NCI-H2081 (cell line): ENCODE measurements around the gene IL15RA.

Experiments used
- DNase-seq, 2 experiments: peaks; one replicate each; lab custom pipeline; 2025; lab: John Stamatoyannopoulos, UW

IL15RA gene, protein sequence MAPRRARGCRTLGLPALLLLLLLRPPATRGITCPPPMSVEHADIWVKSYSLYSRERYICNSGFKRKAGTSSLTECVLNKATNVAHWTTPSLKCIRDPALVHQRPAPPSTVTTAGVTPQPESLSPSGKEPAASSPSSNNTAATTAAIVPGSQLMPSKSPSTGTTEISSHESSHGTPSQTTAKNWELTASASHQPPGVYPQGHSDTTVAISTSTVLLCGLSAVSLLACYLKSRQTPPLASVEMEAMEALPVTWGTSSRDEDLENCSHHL

GRCh38 chr10:5977471-5978229 lies at the start of gene IL15RA:
IL15RA (minus strand) TSS chr10:5977543; CDS start chr10:5977492, 51 bp downstream.
- DNase-seq = peak; percentile 25 to 47

DNA sequence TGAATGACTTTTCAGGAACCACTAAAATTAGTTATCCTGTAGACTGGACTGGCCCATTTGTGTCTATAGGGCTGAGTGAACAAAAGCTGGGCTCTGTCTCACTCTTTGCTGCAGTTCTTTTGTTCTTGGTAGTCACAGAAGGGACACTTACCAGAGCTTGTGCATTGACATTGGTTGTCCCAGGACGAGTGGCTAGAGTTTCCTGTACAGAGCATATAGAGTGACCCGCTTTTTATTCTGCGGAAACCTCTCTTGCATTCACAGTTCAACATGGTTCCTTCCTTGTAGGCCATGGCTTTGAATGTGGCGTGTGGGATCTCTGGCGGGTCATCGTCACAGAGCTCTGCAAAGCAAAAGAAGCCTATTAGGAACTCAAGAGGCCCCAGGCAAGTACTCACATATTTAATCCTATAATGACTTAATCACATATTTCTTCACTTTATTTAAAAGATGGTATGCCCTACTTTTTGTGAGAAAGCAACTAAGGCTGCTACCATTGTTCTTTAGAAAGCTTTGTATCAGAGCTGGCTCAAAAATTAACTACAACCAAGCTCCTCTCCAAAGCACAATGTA lies 48.4 kb upstream of the IL15RA start:
- DNase-seq = no peak

DNA sequence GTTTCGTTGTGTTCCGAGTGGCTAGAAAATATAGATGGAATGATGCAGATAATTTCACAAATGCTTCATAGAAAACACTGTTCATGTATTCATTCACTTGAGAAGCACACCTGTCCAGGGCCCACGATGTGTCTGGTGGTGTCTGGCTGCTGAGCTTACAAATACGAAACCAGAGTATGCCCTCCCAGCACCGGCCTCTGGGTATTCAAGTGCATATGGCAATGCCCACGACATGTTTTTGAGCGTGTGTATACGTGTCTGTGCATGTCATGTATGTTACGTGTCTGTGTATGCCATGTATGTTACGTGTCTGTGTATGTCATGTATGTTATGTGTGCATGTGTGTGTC lies 47.0 kb upstream of the IL15RA start:
- DNase-seq = no peak

- no peak for DNase-seq
These were observed 46.5 kb upstream of the IL15RA start for GRCh38 chr10:6023661-6024333.

DNA sequence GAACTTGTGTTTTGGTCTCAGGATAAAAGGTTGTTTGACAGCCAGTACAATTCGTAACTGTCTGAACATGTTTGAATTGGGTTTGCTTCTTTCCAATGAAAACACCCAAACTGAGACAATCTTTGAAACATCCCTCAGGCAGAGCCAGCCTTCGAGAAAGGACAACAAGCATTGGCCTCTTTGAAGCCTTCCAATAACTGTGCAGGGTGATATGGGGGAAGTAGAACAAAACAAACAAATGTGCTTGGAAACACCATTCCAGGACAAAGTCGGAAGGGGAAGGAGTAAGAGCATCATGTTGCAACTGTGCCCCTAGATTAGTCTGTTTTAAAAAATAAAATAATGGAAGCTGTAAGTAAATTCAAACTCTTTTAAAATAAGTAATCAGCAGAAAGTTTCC lies 45.3 kb upstream of the IL15RA start:
- DNase-seq = no peak

DNA sequence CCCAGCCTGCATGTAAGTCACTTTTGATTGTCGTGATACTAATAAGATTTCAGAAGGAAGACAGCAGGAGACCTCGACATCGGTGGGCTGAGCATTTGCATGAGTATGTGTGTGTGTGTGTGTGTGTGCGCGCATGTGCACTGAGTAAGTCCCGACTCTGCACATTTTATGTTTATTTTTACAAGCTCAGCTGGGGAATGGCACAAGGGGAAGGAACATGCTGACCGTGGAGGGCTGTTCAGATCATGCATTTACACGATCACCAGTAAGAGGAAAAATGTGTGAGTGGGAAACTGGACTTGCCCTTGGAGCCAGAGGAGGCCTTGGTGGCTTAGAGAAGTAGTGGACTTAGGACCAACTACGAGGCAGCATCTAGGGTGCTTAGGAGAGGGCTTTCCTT lies 43.5 kb upstream of the IL15RA start:
- DNase-seq = no peak

DNA sequence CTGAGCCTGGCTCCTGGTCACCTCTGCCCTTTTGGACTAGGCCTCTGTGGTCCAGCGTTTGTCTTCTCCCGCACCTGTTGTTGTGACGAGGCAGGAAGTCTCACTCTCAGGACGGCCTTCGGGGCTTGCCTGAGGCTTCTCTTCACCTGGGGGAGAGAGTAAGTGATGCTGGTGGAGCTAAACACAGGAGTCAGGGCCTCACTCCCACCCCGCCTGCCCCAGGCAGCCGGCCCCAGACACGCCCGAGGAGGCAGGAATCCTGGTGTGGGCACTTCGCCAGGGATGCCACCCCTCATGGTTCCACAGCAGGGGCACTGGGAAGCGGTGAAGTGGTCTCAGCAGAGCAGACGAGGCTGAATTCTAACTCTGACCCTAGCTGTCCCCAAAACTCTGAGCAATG lies 42.5 kb upstream of the IL15RA start:
- DNase-seq = no peak

DNA sequence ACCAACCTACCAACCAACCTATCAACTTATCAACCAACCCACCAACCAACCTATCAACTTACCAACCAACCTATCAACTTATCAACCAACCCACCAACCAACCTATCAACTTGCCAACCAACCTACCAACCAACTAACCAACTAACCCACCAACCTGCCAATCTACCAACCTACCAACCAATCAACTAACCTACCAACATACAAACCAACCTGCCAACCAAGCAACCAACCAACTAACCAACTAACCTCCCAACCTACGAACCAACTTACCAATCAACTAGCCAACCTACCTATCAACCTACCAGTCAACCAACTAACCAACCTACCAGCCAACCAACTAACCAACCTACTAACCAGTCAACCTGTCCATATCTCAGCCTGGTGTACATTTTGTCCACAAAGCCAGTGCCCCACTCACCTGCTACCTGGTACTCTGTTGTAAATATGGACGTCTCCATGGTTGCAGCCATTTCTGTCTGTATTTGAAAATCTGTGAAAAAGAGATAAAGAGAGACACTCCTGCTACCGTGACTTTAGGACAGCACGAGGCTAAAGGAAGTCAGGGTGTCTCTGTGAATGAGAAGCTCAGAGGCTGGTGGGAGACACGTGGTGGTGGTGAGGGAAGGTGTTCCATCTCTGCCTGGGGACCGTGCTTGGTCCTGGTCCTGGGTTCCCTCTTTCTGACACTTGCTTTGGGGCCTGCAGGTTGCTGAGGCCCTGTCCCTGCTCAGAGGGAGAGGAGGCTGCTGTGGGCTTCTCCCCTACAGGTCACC lies 41.9 kb upstream of the IL15RA start:
- DNase-seq = no peak

- DNase-seq = no peak
These were observed 41.1 kb upstream of the IL15RA start for GRCh38 chr10:6018422-6018821.

DNA sequence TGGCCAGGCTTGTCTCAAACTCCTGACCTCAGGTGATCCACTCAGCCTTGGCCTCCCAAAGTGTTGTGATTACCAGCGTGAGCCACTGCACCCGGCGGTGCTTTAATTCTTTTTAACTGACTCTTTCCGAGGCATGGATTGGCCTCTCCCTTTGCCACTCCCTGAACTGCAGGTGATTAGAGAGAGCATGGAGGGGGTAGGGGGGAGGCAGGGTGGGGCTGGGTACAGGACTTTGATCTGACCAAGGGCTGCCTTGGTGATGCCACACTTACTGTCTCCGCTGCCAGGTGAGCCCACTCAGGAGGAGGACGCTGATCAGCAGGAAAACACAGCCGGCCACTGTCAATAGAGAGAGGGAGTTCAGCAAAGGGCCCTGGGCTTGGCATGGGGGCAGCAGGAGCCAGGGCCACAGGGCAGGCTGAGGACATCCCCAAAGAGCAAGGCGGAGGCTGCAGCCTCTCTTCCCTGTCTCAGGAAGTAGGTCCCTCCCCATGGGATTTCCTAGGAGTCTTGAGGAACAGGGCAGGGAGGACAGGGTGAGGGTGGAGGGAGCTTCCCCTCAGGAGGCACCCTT lies 40.5 kb upstream of the IL15RA start:
- DNase-seq = no peak

GRCh38 chr10:6014241-6014761 lies 37.0 kb upstream of the IL15RA start:
- peak; percentile 1 to 12 for DNase-seq

DNA sequence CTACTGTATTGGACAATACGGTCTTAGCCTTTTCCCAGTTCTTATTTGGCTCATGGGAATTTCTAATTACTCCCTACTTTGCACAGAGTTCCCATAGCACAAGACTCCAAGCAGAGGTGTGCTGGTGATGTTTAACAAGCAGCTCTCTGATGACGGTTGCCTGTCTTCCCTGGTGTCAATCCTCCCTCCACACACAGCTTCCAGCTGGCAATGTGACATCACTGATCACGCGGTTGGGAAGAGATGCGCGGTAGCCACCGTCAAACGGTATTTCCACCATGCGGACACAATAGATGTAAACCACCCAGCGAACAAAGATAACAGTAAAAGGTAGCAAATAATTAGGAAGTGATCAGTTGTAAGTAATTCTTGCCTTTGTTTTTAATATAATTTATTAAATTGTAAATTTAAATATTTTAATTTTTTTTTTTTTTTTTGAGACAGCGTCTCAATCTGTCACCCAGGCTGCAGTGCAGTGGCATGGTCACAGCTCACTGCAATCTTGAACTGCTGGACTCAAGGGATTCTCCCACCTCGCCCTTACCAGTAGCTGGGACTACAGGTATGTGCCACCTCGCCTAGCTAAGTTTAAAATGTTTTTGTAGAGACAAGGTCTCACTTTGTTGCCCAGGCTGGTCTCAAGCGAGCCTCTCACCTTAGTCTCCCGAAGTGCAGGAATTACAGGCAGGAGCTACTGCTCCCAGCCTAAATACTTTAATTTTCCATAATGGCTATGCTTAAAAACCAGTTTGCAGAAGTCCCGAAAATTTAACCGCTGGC lies 36.3 kb upstream of the IL15RA start:
- no peak for DNase-seq

DNA sequence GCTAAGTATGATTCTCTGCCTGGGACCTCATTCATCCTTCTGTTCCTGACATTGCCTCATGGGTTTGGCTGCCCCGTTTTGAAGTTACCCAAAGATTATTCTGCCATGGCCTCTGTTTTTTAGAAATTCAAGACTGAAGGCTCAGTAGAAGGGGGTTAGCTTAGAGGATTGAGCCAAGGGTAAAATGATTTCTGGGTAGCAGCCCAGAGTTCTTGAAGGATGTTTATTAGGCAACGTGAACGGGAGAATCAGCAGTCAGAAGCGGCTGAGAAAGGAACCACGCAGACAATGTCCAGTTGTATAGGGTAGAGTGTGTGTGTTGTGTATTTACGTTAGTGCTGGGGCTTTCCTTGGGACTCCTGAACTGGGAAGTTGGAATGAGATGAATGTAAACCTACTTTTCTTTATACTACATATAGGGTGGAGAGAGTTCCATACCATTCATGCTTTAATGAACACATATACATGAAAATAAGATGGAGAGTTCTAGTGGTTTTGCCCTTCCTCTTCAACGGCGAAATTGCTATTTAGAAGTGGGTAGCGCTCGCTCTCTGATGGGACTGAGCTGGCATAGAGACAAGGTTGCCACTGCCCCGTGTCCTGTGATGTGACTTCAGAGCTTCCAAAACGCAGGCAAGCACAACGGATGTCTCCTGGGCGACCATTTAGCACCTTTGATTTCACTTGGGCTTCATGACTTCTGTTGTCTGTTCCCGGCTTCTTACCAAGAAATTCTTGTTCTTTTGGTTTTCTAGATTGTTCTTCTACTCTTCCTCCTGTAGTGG lies 35.0 kb upstream of the IL15RA start:
- DNase-seq = no peak

DNA sequence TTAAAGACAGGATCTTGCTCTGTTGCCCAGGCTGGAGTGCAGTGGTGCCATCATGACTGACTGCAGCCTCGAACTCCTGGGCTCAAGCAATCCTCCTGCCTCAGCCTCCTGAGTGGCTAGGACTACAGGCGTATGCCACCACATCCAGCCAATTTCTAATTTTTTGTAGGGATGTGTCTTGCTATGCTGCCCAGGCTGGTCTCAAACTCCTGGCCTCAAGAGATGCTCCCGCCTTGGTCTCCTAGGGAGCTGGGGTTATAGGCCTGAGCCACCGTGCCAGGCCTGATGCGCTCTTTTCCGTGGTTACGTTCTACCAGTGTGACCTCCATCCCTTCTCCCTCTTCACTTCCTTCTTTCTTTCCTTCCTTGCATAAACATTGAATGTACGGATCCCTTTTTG lies 34.2 kb upstream of the IL15RA start:
- no peak for DNase-seq

GRCh38 chr10:6010569-6010968 lies 33.2 kb upstream of the IL15RA start:
- DNase-seq = no peak

DNA sequence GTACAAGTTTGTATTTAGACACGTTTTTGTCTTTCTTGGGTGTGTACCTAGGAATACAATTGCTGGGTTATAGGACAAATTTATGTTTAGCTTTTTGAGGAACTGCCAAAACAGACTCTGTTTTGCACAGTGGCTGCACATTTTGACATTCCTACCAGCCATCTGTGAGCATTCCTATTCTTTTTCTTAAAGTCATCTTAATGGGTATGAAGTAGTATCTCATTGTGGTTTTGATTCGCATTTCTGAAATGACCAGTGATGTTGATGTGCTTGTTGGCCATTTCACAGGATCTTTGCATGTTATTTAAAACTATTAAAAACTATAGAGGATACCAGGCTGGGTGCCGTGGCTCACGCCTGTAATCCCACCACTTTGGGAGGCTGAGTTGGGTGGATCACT lies 32.6 kb upstream of the IL15RA start:
- DNase-seq = no peak

GRCh38 chr10:6009150-6009549 lies 31.8 kb upstream of the IL15RA start:
- no peak for DNase-seq

- no peak for DNase-seq
These were observed 31.3 kb upstream of the IL15RA start for GRCh38 chr10:6008497-6009142.

GRCh38 chr10:6006991-6007390 lies 29.6 kb upstream of the IL15RA start:
- no peak for DNase-seq
